Hematopoietic multipotent progenitor cell treated with erythropoietin and hydrocortisone succinate and interleukin-3 and kit ligand, for 8 days (in vitro differentiated cells): ENCODE results near the gene KLHL5.
A peak's percentile ranks its signal among the peaks of the same experiment; 100 is the strongest.

ENCODE experiments used
- DNase-seq: peaks from one replicate; pipeline ENCODE4 v3.0.0-alpha.2; 2015

KLHL5 gene

GRCh38 chr4:39044956-39045826 lies 16.8 kb upstream of the KLHL5 start:
- peak; percentile 8 for DNase-seq

GRCh38 chr4:39045827-39046221 lies 16.2 kb upstream of the KLHL5 start:
- peak; percentile 14 for DNase-seq

- DNase-seq: no peak
Observed at GRCh38 chr4:39046249-39046648, 15.8 kb upstream of the KLHL5 start.

DNA sequence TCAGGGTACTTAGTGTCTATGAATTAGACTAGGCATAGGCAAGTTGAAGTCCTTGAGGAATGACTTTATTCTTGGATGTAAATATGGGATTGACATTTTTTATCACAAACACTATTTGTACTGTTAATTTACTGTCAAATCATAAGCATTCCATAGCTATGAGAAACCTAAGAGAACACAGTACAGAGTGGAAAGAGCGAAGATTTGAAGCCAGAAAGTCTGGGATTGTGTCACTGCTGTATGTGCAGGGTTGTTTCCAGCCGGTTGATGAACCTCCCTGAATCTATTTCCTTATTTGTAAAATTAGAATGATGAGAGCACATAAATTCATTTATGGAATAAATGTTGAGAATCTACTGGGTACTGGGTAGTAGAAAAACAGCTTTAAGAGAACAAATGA lies 14.4 kb upstream of the KLHL5 start:
- no peak for DNase-seq

DNA sequence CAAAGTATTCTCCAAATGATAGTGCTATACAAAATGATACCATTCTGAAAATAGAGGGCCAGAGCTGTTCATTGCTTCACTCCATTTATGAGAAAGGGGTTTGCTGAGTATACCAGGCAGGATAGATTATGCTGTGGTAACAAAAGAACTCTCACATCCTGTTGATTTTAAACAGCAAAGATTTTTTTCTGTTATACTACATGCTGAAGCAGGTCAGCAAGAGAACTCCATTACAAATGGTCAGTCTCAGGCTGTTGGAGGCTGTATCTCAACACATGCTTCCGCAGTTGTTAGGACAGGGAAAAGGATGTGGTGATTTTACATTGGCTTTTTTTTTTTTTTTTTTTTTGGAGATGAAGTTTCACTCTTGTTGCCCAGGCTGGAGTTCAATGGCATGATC lies 13.7 kb upstream of the KLHL5 start:
- no peak for DNase-seq

GRCh38 chr4:39050590-39050989 lies 11.4 kb upstream of the KLHL5 start:
- DNase-seq: no peak

DNA sequence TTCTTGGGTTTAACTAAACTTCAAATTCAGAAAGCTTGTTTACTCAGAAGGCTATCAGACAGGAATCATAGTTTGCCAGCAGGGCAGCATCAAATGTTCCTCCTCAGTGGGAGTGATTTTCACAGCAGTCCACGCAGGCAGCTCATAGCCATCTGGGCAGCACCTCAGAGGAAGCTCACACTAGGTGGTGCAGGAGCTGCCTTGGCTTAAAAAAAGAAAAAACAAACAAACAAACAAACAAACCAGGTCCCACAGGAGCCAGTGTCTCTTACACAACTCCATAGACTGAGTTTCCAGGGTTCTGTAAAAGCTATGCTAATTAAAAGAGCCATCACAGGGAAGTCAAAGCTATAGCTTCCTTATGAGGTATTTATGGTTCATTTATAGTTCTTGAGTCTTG lies 10.5 kb upstream of the KLHL5 start:
- DNase-seq: no peak

- no peak for DNase-seq
Observed at GRCh38 chr4:39053983-39054382, 8.0 kb upstream of the KLHL5 start.

DNA sequence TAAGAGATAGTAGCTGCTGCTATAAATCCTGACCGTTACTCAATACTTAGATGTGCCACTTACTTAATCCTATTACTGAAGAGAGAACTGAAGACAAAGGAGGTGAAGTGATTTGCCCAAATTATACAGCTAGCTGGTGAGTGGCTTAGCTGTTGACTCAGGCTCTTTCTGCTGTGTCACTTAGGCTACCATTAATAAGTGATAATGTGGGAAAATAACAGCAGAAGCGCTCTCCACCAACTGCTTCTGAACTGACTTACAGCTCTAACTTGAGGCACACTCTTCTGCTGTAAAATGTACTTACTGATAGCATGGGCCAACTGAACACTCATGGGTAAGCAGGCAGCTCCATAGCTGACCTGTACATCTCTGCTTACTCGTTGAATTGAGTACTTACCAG lies 7.5 kb upstream of the KLHL5 start:
- peak; percentile 7 for DNase-seq

- DNase-seq: no peak
Observed at GRCh38 chr4:39056023-39056422, 6.0 kb upstream of the KLHL5 start.

DNA sequence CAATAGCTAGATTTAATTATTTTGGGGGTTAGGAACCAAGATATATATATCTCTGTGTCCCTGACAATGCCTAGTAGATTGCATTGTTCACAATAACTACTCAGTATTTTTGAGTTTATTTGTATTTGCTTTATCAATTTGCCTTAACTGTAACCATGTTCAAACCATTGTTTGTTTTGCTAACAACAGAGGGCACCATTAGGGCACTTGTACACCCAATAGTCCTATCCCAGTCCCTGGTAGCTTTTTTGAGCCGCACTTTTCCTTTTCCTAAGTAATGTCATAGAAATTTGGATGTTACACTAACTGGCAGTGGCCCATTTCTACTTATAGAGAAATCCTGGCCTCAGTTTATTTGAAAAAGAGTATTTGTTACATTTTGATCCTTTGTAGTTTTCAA lies 575 bp upstream of the KLHL5 start:
- DNase-seq: no peak

DNA sequence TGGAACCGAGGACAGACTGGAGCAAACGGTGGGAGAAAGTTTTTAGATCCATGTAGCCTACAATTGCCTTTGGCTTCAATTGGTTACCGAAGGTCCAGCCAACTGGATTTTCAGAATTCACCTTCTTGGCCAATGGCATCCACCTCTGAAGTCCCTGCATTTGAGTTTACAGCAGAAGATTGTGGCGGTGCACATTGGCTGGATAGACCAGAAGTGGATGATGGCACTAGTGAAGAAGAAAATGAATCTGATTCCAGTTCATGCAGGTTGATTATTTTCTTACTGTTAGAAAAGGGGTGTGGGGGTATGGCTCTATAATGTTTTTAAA lies 702 bp downstream of the KLHL5 start:
- no peak for DNase-seq

DNA sequence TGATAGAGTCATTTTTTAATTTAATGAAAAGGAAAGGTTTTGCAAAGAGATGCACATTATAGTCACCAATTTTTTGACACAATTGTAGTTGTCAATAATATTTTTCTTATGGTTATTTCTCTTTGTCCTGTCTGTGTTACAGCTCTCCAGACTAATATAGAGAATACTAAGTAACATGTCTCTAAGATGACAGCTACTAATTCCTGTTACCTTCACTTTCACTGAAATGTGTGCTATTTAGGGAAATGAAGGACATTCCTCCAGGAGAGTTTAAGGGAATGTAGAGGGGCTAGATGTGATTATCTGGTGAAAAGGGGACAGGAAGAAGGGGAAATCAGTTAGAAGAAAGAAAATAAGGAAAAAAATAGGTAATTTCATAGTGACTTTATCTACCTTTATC lies 1.4 kb downstream of the KLHL5 start:
- no peak for DNase-seq

GRCh38 chr4:39066371-39066770 lies 4.3 kb downstream of the KLHL5 start:
- DNase-seq: no peak

- no peak for DNase-seq
Observed at GRCh38 chr4:39067031-39067430, 5.0 kb downstream of the KLHL5 start.

DNA sequence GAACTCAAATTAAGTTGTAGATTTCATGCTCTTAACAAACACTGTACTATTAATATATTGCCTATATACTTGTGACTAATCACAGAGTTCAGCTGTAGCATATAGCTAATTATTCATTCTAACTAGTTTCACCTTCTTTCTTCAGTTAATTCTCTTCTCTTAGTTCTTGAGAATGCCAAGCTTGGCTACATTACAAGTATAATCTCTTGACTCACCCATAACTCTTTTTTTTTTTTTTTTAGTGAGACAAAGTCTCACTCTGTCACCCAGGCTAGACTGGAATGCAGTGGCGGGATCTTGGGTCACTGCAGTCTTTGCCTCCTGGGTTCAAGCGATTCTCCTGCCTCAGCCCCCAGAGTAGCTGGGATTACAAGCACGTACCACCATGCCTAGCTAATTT lies 5.4 kb downstream of the KLHL5 start:
- DNase-seq: no peak

GRCh38 chr4:39068907-39069306 lies 6.9 kb downstream of the KLHL5 start:
- DNase-seq: no peak

- no peak for DNase-seq
Observed at GRCh38 chr4:39078829-39079228, 16.8 kb downstream of the KLHL5 start.

DNA sequence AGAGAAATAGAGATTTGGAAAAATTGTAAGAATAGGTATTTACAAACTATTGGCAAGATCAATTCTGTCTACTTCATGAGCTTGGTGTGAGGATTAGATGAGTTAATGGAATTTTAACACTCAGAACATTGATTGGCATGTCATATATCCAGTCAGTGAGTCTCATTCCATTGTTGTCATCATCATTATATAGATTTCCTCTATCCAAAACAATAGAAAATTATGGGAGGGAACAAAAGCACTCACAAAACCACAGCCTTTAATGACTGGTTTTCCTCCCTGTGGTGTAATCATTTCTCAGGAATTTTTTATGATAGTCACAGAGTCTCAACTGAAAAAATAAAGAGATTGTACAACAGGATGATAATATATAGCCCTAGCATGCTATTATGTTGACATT lies 21.1 kb downstream of the KLHL5 start:
- DNase-seq: no peak

DNA sequence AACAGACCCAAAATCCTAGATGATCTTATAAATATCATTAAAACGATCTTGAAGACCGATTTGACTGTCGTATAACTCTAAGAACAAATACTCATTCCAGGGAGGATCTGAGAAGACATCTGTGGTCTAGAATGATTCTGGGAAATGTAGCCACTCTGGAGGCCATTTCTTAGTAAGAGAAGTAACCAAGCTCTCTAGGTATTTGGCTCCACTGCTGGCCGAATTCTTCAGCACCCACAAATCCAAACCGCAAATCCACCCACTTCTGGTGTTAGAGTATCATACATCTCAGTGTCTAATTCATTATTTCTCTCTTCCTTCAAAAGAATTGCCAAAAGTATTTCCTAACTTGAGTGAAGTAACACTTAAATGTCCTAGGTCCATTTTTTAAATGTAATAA lies 23.9 kb downstream of the KLHL5 start:
- no peak for DNase-seq

DNA sequence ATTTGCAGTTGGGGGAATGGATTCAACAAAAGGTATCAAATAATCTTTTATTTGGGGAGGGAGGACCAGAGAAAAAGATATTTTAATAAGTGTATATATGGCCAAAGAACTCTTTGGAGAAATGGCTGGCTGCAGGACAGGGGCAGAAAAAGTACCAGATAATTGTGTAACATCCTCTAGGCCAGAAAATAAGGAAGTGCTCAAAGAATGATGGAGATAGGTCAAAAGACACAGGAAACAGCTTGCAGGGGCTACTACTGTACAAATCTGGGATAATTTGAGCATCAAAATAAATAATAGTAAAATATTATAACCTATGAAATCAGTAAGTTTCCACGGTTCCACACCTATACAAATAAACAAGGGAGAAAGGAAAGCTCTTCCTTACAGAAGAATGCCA lies 34.8 kb downstream of the KLHL5 start:
- DNase-seq: no peak

DNA sequence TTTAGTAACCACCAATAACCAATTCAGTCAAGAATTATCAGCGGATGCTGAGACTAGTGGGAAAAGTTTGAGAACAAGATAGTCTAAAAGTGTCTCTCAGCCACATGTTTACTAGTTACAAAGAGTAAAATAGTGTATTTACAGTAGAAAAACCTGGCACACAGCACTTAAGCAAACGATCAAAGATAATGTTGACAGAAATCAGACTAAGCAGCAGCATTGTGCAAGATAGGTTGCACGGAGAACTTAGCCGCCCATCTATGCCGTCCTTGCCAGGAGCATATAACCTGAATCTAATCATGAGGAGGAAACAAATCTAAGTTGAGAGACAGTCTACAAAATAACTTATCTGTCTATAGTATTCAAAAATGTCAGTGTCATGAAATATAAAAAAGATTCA lies 35.3 kb downstream of the KLHL5 start:
- no peak for DNase-seq

DNA sequence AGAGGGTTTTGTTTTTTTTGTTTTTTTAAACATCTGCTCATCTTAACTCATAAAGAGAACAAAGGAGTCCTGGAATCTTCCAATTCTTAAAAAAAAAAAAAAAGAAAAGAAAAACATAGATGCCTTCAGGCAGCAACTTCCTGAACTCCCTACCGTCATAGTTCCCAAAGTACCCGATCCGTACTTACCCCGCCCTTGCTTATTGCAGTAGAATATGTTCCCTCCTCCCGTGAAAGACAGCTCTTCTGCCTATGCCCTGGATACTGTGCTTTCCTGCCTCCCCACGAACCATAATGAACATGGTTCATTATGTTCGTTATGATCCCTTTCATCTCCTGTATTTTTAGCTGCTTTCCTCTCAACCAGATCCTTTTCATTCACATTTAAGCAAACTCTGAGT lies 40.3 kb downstream of the KLHL5 start:
- DNase-seq: no peak

- DNase-seq: no peak
Observed at GRCh38 chr4:39103291-39103690, 41.3 kb downstream of the KLHL5 start.

- no peak for DNase-seq
Observed at GRCh38 chr4:39104255-39104654, 42.2 kb downstream of the KLHL5 start.
